Adrenal gland (tissue), 12 donors: ENCODE measurements around the gene MYLK4. TPM values are rescaled to one million over a fixed set of nuclear protein-coding genes. Genes with fewer than 3 reads are reported as not detected.

ENCODE experiments used
- DNase-seq, 7 donors: peaks; one replicate each; pipeline ENCODE4 v3.0.0-alpha.2; 2019 to 2020
- H3K27ac ChIP-seq, 5 donors: fragments of 200-600 bp; sonication (generic) in 4 of 5; 1 replicate in 3 of 5; 2 replicates in 2 of 5; pipeline versions ENCODE4 v1.5.1 to v1.8.0; 2016 to 2020; ENCODE audit warnings: mild to moderate bottlenecking in 1 of 5
- H3K27me3 ChIP-seq: fragments of 200-600 bp; 2 replicates; pipeline ENCODE4 v1.8.0; 2021
- H3K36me3 ChIP-seq, 2 donors: fragments of 200-600 bp; replicated peaks in 1 of 2; 1 replicate in 1 of 2; 2 replicates in 1 of 2; pipeline versions ENCODE4 v1.5.1 to v1.8.0; 2018 to 2022
- H3K4me1 ChIP-seq, 2 donors: fragments of 200-600 bp; replicated peaks in 1 of 2; 1 replicate in 1 of 2; 2 replicates in 1 of 2; pipeline versions ENCODE4 v1.5.1 to v1.8.0; 2018 to 2021
- H3K4me3 ChIP-seq, 4 donors: fragments of 200-600 bp; sonication (generic) in 3 of 4; one replicate each; pipeline ENCODE4 v1.5.1; 2016 to 2018
- H3K9me3 ChIP-seq, 3 donors: fragments of 200-600 bp; sonication (generic) in 1 of 3; replicated peaks in 1 of 3; 1 replicate in 2 of 3; 2 replicates in 1 of 3; pipeline versions ENCODE4 v1.5.1 to v1.8.0; 2016 to 2021
- CTCF ChIP-seq, 6 experiments: fragments of 450-650 bp in 4 of 6; fragments of 200-600 bp in 2 of 6; sonication (generic) in 1 of 6; IDR thresholded peaks; 1 replicate in 5 of 6; 2 replicates in 1 of 6; pipeline versions ENCODE4 v1.5.1 to v1.8.0; 2016 to 2021; ENCODE audit warnings: antibody characterized with exemption in 6 of 6, mild to moderate bottlenecking in 2 of 6, moderate library complexity in 1 of 6
- POLR2A ChIP-seq, 2 donors: fragments of 450-650 bp; IDR thresholded peaks; one replicate each; pipeline ENCODE4 v1.6.1; 2017; ENCODE audit warnings: antibody characterized with exemption in 2 of 2, mild to moderate bottlenecking in 2 of 2, moderate library complexity in 1 of 2
- whole genome bisulfite sequencing, 4 donors: extraction: QIAGEN DNeasy Blood & Tissue Kit in 2 of 4; methylation state at CpG; one replicate each; pipeline versions ENCODE4 v1.1.5 to v1.1.7; 2013 to 2017; 5-methylcytosine and 5-hydroxymethylcytosine counted together
- intact Hi-C, 2 donors: fragments of 100-400 bp; cut with DNase I; formaldehyde crosslinking; loops; one replicate each; pipeline versions ENCODE4 v1.14.1 to v1.15.0; 2022 to 2023
- polyA plus RNA-seq, 3 donors: library from polyadenylated mRNA; stranded (reverse); fragments of 200-250 nt in 2 of 3; fragments of 350-450 nt in 1 of 3; fragmentation: Illumina TruSeq in 1 of 3; extraction: RNeasy Lipid Tissue Mini Kit (QIAGEN cat#74804) in 1 of 3; gene quantifications; one replicate each; pipeline ENCODE4 v1.2.3, GENCODE V29; 2013 to 2014
- total RNA-seq, 9 donors: library from RNA; depleted of rRNA in 4 of 9; stranded (reverse); fragments of >200 nt in 4 of 9; fragments of 120-200 nt in 1 of 9; fragmentation: NEBNext Ultra II Directional in 1 of 9; extraction: Animal tissue kit (Norgen Biotek cat#: 25700) in 1 of 9; gene quantifications; one replicate each; pipeline versions ENCODE4 v1.1.0 to v1.2.4, GENCODE V29; 2013 to 2023
- donor health status: healthy with polysubstance abuse.
- donor health status: Bipolar disorder and iron deficiency.
- donor health status: DM: yes; HTN: yes; CAD: no.
- donor health status: DM: no; HTN: no; CAD: no.
- donor health status: DM: no; HTN: no; CAD: no.
- donor health status: DM: yes; HTN: yes; CAD: no.

MYLK4 gene
- total and polyA plus RNA-seq, 12 donors: 0.35 to 0.90 (median 0.68) TPM

GRCh38 chr6:2697291-2697690, 53.4 kb downstream of the MYLK4 start:
- Histone ChIP-seq H3K9me3 (no peaks in the 10 kb centered on the region), H3K4me1 (no peaks in the 10 kb centered on the region), H3K27ac (no peak overlapping the region), H3K36me3 (no peaks in the 10 kb centered on the region), H3K4me3 (no peak overlapping the region), H3K27me3 (no peaks in the 10 kb centered on the region)
- TF ChIP-seq POLR2A (IDR thresholded peaks at IDR 0.05) (no peak), CTCF (IDR thresholded peaks at IDR 0.05) (no peak)
- WGBS, 4 donors: 87 to 93% (median 89%) methylated on average over 13 of the region's 13 CpGs
- DNase-seq: no peak
- intact Hi-C loops: no loop called here

- no peaks in the 10 kb centered on the region for H3K4me1 ChIP-seq
- no peaks in the 10 kb centered on the region for H3K27me3 ChIP-seq
- no peak for DNase-seq
- intact Hi-C loops: no loop called here
- H3K27ac ChIP-seq: no peak overlapping the region
- 52 to 56% (median 55%) methylated on average over 5 of the region's 5 CpGs for WGBS, 4 donors
- TF ChIP-seq POLR2A (IDR thresholded peaks at IDR 0.05) (no peak), CTCF (IDR thresholded peaks at IDR 0.05) (peak in 5 of 6 experiments; percentile 15 to 40 (median 34))
- H3K9me3 ChIP-seq: no peaks in the 10 kb centered on the region
- no peak overlapping the region for H3K4me3 ChIP-seq
- H3K36me3 ChIP-seq: no peaks in the 10 kb centered on the region
Measured at GRCh38 chr6:2695454-2696095, 55.1 kb downstream of the MYLK4 start.

- 68 to 93% (median 77%) methylated on average over 1 of the region's 1 CpG for WGBS, 4 donors
- Histone ChIP-seq H3K9me3 (no peaks in the 10 kb centered on the region), H3K27me3 (no peaks in the 10 kb centered on the region), H3K27ac (no peak overlapping the region), H3K36me3 (no peaks in the 10 kb centered on the region), H3K4me1 (no peaks in the 10 kb centered on the region), H3K4me3 (no peak overlapping the region)
- intact Hi-C loops: no loop called here
- TF ChIP-seq POLR2A (IDR thresholded peaks at IDR 0.05) (no peak), CTCF (IDR thresholded peaks at IDR 0.05) (no peak)
- no peak for DNase-seq
Measured at GRCh38 chr6:2693231-2693630, 57.5 kb downstream of the MYLK4 start.

- DNase-seq: peak in 5 of 7 donors; percentile 28 to 50 (median 40)
- no peaks in the 10 kb centered on the region for H3K4me1 ChIP-seq
- no peaks in the 10 kb centered on the region for H3K9me3 ChIP-seq
- H3K36me3 ChIP-seq: no peaks in the 10 kb centered on the region
- no peak overlapping the region for H3K27ac ChIP-seq
- 87 to 91% (median 89%) methylated on average over 8 of the region's 8 CpGs for WGBS, 4 donors
- TF ChIP-seq POLR2A (IDR thresholded peaks at IDR 0.05): no peak
- no peak for TF ChIP-seq CTCF (IDR thresholded peaks at IDR 0.05)
- H3K4me3 ChIP-seq: no peak overlapping the region
- no peaks in the 10 kb centered on the region for H3K27me3 ChIP-seq
- intact Hi-C loops: no loop called here
Measured at GRCh38 chr6:2688401-2689064, 62.2 kb downstream of the MYLK4 start.
